Embryonic facial prominence (tissue), 1 donor: ENCODE results near the gene COBL.

Experiments
- DNase-seq: peaks from one replicate; pipeline ENCODE4 v3.0.0-alpha.2; 2016; ENCODE audit errors: extremely low spot score

Gene COBL

DNA sequence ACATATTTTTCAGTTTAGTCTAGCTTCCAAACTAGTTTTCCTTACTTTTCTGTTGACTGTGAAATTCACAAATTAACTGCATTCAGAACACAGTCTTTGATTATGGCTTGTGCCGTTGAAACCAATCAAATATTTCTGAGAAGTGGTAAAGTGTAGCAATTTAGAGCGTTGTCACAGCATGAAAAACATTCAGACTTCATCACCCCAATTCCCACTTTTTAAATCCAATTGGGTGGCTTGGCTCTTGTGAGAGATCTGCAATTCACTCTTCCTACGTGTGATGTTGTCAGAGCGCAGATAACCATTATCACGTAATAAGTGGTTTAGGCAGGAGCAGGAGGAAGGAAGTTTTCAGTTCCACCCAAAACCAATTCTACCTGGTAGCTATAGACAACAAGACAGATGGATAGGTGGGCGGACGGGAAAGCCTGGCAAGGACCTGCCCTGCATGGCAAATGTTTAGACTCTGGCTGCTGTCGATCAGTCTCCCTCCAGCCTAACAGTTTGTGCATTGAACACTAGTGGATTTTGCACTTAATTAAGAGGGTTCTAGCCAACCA lies 8.9 kb downstream of the COBL start:
- no peak for DNase-seq

GRCh38 chr7:51306761-51307160 lies 9.8 kb downstream of the COBL start:
- no peak for DNase-seq

GRCh38 chr7:51304729-51305128 lies 11.9 kb downstream of the COBL start:
- no peak for DNase-seq

DNA sequence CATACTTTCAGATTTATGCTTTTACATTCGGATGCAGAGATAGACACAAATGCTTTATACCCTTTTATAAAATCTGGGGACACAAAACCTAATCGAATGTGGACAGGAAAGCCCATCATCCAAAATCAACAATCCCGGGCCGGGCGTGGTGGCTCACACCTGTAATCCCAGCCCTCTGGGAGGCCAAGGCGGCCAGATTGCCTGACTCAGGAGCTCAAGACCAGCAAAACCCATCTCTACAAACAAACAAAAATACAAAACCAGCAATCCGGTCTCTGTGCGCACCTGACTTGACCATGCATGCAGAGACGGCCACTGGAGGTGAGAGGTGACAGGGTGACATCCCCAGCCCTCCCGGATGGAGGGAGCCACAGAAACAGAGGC lies 13.5 kb downstream of the COBL start:
- no peak for DNase-seq

- DNase-seq: no peak
These were observed 14.8 kb downstream of the COBL start for GRCh38 chr7:51301806-51302205.

GRCh38 chr7:51300762-51301674 lies 15.6 kb downstream of the COBL start:
- no peak for DNase-seq

DNA sequence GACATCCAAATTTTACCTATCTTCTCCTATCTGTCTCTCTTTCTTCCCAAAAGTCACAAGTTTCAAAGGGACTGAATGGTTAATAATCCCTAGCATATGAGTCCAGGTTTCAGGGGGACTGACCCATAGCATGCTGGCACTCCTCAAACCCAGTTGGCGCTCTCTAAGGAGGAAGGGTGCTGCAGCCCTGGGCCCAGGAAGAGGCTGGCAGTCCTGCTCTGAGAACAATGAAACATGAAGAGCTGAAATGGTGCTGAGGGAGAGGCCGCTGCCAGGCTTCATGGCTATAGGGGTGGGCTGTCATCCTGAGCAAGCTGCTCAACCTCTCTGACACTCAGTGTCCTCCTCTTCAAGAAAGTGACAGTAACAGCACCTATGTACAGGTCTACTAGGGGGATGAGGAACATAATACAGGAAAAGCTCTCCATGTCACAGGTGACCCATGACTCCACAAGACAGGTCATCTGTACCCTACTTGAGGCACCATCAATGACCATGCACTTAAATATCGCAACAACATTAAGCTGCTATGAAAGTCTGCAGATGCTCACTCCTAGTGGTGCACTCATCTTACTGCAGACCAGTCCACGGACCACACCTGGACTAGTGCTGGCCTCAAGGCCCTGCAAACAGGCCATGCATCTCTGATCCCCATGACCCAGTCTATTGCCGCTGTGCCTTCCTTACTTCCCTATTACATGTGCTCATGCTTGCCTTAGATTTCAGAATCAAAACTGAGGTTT lies 17.0 kb downstream of the COBL start:
- no peak for DNase-seq

DNA sequence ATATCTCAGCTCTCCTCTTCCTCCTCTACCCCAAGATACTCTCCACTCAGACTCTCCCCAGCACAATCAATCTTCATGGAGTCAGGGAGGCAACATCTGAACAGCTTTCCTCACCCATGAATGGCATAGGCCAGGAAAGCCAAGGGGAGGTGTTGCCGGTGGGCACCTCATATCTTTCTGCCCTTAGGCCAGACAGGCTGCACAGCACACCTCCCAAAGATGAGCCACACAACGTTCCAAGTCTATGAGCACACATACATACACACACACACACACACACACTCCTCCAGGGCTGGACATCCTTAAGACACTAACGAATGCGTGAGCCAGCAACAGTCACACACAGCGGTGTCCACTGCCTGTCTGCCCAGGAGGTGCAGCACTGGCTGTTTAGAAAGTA lies 17.7 kb downstream of the COBL start:
- DNase-seq: no peak

- DNase-seq: no peak
These were observed 18.6 kb downstream of the COBL start for GRCh38 chr7:51297986-51298385.

- no peak for DNase-seq
These were observed 21.0 kb downstream of the COBL start for GRCh38 chr7:51295440-51296245.

DNA sequence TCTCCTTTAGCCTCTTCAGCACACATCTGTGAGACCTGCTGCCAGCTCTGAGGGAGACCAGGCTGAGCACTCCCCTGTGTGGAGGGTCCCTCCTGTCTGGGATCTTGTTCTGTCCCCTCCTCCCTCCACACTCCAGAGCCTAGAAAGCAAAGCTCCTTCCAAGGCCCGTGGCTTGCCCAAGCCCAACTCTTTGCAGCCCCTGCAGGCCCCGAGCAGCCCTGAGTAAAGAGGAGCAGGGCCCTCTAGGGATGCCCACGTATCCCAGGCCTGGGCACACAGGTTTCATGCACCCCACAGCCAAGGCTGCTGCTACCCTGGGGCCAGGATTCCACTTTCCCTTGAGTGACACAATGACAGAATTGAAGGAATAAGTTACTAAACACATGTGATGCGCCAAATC lies 24.0 kb downstream of the COBL start:
- no peak for DNase-seq

DNA sequence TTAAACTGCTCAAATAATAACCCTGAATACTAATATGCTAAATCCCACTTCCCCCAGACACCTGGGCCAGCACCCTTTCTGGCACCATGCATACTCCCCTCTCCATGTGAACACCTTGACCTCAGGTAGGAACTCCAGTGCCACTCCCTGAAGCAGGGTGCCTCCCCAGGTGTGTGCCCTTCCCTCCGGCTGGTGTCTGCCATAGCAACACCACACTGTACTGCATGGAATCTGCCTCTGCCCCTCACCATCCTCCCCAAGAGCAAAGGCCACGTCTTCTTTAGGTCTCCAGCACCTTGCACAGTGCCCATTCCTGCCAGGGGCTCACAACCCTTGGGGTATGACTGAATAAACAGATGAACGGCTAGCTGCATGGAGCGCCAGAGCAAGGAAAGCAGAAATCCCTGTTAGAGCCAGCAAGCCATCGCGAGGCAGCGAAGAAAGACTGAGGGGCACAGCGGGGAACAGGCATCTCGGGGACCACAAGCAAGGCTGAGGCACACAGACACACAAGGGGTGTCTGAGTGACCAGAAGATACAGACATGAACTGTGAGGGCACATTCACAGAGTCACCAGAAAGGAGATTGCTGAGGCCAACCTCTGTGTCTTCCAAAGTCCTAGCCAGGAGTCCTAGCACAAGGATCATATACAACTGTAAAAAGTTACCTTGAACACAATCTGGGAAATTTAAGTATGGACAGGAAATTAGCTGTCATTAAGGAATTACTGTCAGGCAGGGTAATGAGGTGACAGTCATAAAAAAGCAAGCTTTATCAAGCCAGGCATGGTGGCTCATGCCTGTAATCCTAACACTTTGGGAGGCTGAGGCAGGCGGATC lies 25.7 kb downstream of the COBL start:
- DNase-seq: no peak

DNA sequence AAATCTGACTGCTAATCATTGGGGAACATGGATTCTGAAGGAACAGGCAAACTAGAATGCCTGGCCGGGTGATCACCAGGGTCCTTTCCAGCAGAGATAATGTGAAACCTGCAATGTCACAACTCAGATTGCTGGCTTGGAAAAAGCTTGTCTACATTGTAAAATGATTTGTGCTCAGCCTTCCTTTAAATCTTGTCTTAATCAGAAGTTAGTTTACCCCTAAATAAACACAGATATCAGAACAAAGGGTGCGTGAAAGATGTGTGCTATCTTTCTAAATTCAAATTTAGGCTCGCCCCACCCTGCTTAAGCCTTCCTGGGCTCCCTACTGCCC lies 26.3 kb downstream of the COBL start:
- DNase-seq: no peak

DNA sequence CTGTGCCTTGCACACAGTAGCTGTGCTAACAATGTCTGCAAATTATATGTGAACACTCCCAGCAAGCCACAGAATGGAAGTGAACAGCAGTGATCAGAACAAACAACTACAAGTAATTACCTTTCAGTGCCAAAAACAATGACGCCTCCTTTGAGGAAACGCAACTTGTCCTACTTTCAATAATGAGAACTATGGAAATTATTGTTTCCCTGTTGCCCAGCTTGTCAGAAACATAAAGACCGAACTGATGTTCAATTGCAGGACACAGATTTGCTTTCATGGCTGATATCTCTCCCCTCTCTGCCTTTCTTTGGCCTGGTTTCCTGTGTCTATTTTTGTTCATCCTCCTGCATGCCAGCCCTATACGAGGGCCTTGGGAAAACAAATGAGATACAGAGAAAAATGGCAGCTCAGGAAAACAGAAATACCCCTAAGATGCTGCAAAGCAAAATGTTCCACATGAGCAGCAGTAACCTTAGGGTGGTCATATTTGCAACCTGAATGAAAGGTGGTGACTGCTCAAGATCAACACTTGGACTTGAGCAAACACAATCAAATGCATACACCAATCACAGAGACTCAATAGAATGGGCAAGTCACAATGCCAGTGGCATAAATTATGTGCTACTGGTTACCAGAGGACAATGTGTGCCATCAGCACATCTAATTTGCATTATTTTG lies 26.8 kb downstream of the COBL start:
- DNase-seq: no peak

DNA sequence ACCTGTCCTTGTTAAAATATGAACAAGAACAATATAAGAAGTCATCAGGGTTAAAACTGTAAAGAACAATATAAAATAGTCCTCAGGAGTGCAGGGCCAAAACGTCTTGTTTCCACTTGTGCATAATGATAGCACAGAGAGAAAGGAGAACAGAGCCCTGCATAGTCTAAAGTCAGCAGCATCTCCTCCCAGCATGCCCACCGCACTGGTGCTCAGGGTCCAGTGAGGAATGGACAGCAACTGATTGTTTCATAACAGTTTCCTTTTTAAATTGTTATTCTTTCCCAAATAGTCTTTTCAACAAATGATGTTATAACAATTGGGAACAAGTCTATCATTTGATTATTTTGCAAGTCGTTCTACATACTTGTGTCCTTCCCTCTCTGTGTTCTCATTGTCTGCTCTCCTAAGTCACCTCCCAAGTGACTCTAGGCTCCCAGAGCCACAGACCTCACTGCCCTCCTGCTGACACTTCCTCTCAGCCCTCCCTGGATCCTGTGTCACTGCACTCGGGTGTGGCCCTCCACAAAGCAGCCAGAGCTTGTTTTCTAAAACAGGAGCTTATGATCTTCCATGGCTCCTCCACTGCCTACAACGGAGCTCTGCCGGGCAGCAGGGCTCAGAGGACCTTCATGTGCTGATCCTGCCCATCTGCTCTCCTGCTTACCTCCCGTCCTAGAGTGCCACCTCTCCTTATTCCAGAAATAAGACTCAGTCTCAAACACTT lies 27.6 kb downstream of the COBL start:
- DNase-seq: no peak

DNA sequence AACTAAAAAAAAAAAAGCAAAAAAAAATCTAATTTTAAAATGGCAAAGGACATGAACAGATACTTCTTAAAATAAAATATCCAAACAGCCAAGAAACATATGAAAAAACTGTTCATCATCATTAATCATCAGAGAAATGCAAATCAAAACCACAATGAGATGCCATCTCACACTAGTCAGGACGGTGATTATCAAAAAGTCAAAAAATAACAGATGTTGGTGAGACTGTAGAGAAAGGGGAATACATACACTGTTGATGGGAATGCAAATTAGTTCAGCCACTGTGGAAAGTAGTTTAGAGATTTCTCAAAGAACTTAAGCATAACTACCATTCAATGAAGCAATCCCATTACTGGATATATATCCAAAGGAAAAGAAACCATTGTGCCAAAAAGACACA lies 30.2 kb downstream of the COBL start:
- no peak for DNase-seq

DNA sequence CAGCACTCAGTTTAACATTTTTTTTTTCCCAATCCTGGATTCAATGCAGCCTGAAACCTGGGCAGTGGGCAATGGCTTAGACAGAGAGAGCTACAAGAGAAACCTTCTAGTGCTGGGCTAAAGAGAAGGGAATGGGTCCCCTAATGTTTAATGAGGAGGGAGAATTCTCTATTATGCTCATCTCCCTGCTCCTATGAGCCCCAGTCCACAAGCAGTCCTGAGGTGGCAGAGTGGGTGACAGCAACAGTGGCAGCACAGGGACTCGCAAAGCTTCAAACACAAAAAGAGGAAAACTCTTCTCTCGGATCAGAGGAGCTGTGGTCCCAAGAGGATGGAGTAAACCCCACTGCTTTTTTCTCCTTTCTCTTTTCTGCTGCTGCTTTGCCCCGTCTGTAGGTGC lies 36.5 kb downstream of the COBL start:
- no peak for DNase-seq

- DNase-seq: no peak
These were observed 37.1 kb downstream of the COBL start for GRCh38 chr7:51279391-51280023.

- no peak for DNase-seq
These were observed 37.8 kb downstream of the COBL start for GRCh38 chr7:51278797-51279196.
